Activated CD8-positive, alpha-beta T cell treated with anti-CD3 and anti-CD28 coated beads for 36 hours (primary cell): ENCODE results near the gene RIN1. TPM values are rescaled to one million over a fixed set of nuclear protein-coding genes. Genes with fewer than 3 reads are reported as not detected.

Experiments used
- ATAC-seq: fragments of 200-7000 bp; cut with Tn5 transposase; one replicate; pipeline ENCODE4 v1.10.0; 2021; ENCODE audit warnings: mild to moderate bottlenecking, moderate library complexity
- CTCF ChIA-PET: fragments of 350-600 bp; sonication (Branson Sonifier 250); formaldehyde crosslinking; loops from one replicate; lab custom pipeline; 2021; ENCODE audit warnings: antibody characterized with exemption; lab: Charles Lee
- POLR2A ChIA-PET: fragments of 350-600 bp; sonication (Branson Sonifier 250); formaldehyde crosslinking; loops from one replicate; lab custom pipeline; 2021; ENCODE audit warnings: antibody characterized with exemption; lab: Charles Lee
- DNase-seq: peaks from one replicate; pipeline ENCODE4 v3.0.0-alpha.2; 2020
- H3K27ac Mint-ChIP-seq: one replicate; pipeline ENCODE4 v1.8.0; 2021; ENCODE audit warnings: mild to moderate bottlenecking, mixed read lengths
- H3K27me3 Mint-ChIP-seq: one replicate; pipeline ENCODE4 v1.8.0; 2021; ENCODE audit warnings: mixed read lengths
- H3K36me3 Mint-ChIP-seq: one replicate; pipeline ENCODE4 v1.8.0; 2021; ENCODE audit warnings: low read depth, mixed read lengths
- H3K4me1 Mint-ChIP-seq: one replicate; pipeline ENCODE4 v1.8.0; 2021; ENCODE audit warnings: low read depth, mixed read lengths
- H3K4me3 Mint-ChIP-seq: one replicate; pipeline ENCODE4 v1.8.0; 2021; ENCODE audit warnings: mild to moderate bottlenecking, moderate library complexity, mixed read lengths
- H3K9me3 Mint-ChIP-seq: one replicate; pipeline ENCODE4 v1.8.0; 2021; ENCODE audit warnings: mixed read lengths
- intact Hi-C: fragments of 100-400 bp; cut with micrococcal nuclease; formaldehyde crosslinking; loops from one replicate; pipeline ENCODE4 v1.10.0; 2022
- total RNA-seq, 2 experiments: library from RNA; stranded (reverse); gene quantifications; one replicate each; pipeline ENCODE4 v1.2.3, GENCODE V29; 2021
- TF ChIP-seq, protein P1 (sequence below): fragments of 200-600 bp; IDR thresholded peaks from one replicate; pipeline ENCODE4 v1.8.0; 2022; ENCODE audit warnings: antibody characterized with exemption, mild to moderate bottlenecking

The RIN1 gene
- total RNA-seq, 2 experiments from 2014 or later, result 1.1 to 1.6 TPM

DNA sequence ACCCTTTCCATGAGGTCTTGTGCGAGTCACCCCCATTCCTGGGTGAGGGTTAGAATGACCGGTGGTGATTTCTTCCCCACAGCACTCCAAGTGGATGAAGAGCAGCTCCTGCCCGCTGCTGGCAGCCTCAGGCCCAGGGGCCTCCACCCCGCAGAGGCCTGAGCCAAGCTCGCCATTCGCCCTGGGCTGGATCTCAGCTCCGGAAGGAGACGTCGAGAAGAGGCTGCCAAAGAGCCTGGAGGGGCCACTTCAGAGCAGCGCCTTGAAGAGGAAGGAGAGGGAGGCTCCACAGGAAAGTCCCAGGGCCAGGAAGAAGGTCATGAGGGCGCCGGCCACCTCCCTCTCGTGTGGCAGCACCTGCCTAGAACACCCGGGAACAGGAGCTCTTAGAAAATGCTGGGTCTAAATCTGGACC, 27.0 kb upstream of the RIN1 start:
- H3K27ac Mint-ChIP-seq, result no peak overlapping the region
- DNase-seq, result no peak
- intact Hi-C loops, result no loop called here
- H3K36me3 Mint-ChIP-seq, result peaks cover 10% of the 10 kb centered on the region
- no peak for ATAC-seq
- CTCF ChIA-PET, result interaction anchor here (0.7 to 6.9 kb wide), 21 partner anchors 9 to 495 kb away, joined by 3 to 51 read pairs (median 5); partner anchors contain the start of genes B4GAT1, BRMS1 and SLC29A2
- TF ChIP-seq, protein P1, sequence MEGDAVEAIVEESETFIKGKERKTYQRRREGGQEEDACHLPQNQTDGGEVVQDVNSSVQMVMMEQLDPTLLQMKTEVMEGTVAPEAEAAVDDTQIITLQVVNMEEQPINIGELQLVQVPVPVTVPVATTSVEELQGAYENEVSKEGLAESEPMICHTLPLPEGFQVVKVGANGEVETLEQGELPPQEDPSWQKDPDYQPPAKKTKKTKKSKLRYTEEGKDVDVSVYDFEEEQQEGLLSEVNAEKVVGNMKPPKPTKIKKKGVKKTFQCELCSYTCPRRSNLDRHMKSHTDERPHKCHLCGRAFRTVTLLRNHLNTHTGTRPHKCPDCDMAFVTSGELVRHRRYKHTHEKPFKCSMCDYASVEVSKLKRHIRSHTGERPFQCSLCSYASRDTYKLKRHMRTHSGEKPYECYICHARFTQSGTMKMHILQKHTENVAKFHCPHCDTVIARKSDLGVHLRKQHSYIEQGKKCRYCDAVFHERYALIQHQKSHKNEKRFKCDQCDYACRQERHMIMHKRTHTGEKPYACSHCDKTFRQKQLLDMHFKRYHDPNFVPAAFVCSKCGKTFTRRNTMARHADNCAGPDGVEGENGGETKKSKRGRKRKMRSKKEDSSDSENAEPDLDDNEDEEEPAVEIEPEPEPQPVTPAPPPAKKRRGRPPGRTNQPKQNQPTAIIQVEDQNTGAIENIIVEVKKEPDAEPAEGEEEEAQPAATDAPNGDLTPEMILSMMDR, result no peak
- peaks cover 4% of the 10 kb centered on the region for H3K4me1 Mint-ChIP-seq
- H3K27me3 Mint-ChIP-seq, result no peaks in the 10 kb centered on the region
- H3K9me3 Mint-ChIP-seq, result no peaks in the 10 kb centered on the region
- POLR2A ChIA-PET, result interaction anchor here (1.5 to 2.0 kb wide), 2 partner anchors 13 to 19 kb away, joined by 3 to 9 read pairs; partner anchors contain the start of gene BRMS1
- no peak overlapping the region for H3K4me3 Mint-ChIP-seq

DNA sequence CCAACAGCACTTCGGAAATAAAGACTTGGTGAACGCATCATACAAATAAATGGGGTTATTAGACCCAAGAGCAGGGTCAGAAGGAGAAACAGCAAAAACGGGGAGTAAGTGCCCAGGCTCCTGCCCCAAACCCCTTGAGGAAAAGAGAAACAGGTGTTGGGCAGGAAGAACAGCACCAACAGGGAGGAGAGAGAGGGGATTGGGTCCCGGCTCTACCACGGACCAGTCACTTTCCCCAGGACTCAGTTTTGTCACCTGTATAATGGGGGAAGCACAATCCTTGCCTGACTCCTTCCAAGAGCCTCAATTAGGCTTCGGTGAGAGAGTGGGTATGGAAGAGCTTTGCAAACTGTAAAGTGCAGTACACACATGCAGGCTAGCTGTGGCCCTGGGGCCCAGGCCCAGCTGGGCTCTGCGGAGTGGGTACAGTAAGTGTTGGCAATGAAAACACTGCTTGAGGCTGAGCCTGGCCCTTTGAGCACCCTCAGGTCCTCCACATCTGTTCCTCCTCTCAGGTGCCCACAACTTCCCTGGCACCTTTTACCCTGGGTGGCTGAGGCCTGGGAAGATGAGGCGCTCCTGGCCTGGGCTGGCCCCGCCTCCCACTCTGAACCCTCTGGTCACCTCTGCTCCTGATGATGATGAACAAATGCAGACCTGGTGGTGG, 26.4 kb upstream of the RIN1 start:
- ATAC-seq (no peak), DNase-seq (no peak)
- CTCF ChIA-PET, result interaction anchor here (0.9 to 6.9 kb wide), 13 partner anchors 8 to 232 kb away, joined by 3 to 51 read pairs (median 7); partner anchors contain the start of genes B4GAT1, BRMS1 and SLC29A2
- Mint-ChIP-seq H3K4me3 (no peak overlapping the region), H3K36me3 (peaks cover 6% of the 10 kb centered on the region), H3K4me1 (no peaks in the 10 kb centered on the region), H3K9me3 (no peaks in the 10 kb centered on the region), H3K27me3 (no peaks in the 10 kb centered on the region), H3K27ac (no peak overlapping the region)
- POLR2A ChIA-PET, result interaction anchor here (1.5 to 2.0 kb wide), 3 partner anchors 12 to 314 kb away, joined by 3 to 9 read pairs (median 3); partner anchors contain the start of genes BRMS1 and RBM4B
- TF ChIP-seq, protein P1, result no peak
- intact Hi-C loops, result no loop called here

DNA sequence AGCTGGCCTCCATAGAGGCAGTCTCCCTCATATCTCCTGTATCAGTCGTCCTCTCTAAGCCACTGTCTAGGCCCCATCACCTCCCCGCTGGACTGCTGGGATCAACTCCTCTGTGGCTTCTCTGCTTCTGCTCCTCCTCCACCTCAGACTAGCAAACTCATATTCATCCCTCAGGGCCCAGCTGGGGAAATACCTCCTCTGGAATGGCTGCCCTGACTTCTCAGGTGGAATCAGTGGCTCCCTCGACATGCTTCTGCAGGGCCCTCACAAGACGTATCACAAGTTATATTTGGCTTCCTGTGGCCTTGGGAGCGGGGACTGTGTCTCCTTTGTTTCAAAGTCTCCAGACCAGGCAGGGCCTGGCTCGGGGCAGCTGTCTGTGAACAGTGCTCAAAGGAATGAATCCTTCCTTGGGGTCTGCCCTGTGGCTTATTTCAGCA, 25.3 kb upstream of the RIN1 start:
- DNase-seq (no peak), ATAC-seq (no peak)
- intact Hi-C loops, result no loop called here
- H3K4me1 Mint-ChIP-seq, result no peaks in the 10 kb centered on the region
- H3K36me3 Mint-ChIP-seq, result peaks cover 6% of the 10 kb centered on the region
- CTCF ChIA-PET, result interaction anchor here (1.1 to 6.9 kb wide), 4 partner anchors 10 to 28 kb away, joined by 3 to 51 read pairs (median 6); partner anchors contain the start of gene SLC29A2
- POLR2A ChIA-PET, result interaction anchor here (1.1 to 1.6 kb wide), 4 partner anchors 11 to 315 kb away, joined by 3 to 6 read pairs (median 4); partner anchors contain the start of gene RBM4B
- no peaks in the 10 kb centered on the region for H3K9me3 Mint-ChIP-seq
- no peaks in the 10 kb centered on the region for H3K27me3 Mint-ChIP-seq
- no peak overlapping the region for H3K4me3 Mint-ChIP-seq
- TF ChIP-seq, protein P1, result no peak
- H3K27ac Mint-ChIP-seq, result no peak overlapping the region

DNA sequence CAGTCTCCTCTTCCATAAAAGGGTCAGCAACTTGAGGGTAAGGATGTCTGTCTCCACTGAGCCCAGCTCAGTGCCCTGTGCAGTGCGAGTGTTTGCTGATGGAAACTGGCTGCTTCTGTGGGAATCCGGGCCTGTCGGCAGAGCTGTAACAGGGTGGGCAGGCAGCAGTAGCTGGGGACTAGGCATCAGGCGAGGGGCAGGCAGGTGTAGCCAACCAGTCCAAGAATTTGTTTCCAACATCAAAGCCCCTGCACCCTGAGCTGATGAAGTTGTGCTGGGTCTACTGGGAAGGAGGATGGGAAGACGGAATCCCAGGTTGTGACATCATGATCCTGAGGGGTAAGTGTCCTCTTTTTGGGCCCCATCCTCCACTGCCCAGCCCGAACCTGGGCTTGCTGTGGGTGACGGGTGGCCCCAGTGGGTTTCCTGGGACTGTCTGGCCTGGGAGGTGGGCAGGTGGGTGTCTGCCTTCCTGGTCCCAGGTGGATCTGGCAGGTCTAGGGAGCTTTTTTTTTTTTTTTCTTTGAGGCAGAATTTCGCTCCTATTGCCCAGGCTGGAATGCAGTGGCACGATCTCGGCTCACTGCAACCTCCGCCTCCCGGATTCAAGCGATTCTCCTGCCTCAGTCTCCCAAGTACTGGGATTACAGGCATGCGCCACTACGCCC, 24.3 kb upstream of the RIN1 start:
- no peaks in the 10 kb centered on the region for H3K27me3 Mint-ChIP-seq
- no peak overlapping the region for H3K4me3 Mint-ChIP-seq
- H3K27ac Mint-ChIP-seq, result no peak overlapping the region
- H3K36me3 Mint-ChIP-seq, result peaks cover 6% of the 10 kb centered on the region
- H3K4me1 Mint-ChIP-seq, result no peaks in the 10 kb centered on the region
- ChIA-PET CTCF (interaction anchor here (1.1 to 6.9 kb wide), 3 partner anchors 12 to 29 kb away, joined by 3 to 51 read pairs (median 7); no protein-coding TSS in a partner anchor), POLR2A (interaction anchor here (1.3 kb wide), 1 partner anchor 10 kb away, joined by 6 read pairs; no protein-coding TSS in a partner anchor)
- H3K9me3 Mint-ChIP-seq, result no peaks in the 10 kb centered on the region
- DNase-seq (no peak), ATAC-seq (no peak)
- TF ChIP-seq, protein P1, result no peak
- intact Hi-C loops, result no loop called here
